ENCODE data around the gene HADHB. TPM values are rescaled to one million over a fixed set of nuclear protein-coding genes. Genes with fewer than 3 reads are reported as not detected.

Gene HADHB
- total RNA-seq, 6 donors from 2014 or later, result 67.1 to 124 (median 91.2) TPM

DNA sequence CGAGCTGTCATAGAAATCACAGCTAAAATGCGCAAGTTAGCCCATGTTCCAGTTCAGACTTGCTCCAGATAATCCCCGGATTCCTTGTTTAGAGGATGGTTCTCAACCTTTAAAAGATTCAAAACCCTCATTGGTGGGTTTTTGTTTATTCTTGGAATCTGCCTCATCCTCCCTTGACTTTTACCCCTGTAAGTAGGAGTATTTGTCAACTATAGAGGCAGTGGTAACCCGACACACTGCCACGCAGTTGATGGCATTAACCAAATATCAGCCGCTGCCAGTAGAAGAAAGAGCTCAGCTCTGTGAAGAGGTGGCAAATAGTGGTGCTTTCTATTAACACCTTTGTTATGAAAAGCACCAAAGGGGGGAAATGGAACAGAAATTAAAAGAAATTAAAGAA, 60.8 kb downstream of the HADHB start:
- WGBS, 2 donors, result 84 to 87% methylated on average over 6 of the region's 6 CpGs
- DNase-seq (no peak), ATAC-seq (ENCODE audit: low FRiP score in 2 of 2) (no peak)
- Histone ChIP-seq H3K27ac (no peak overlapping the region), H3K36me3 (no peaks in the 10 kb centered on the region), H3K9me3 (no peaks in the 10 kb centered on the region), H3K4me3 (no peak overlapping the region), H3K4me1 (peaks cover 0 to 6% (median 2%) of the 10 kb centered on the region in 4 donors), H3K27me3 (no peaks in the 10 kb centered on the region)
- no peak for TF ChIP-seq EP300 (IDR thresholded peaks at IDR 0.05)
- TF ChIP-seq POLR2AphosphoS5 (IDR thresholded peaks at IDR 0.05), result no peak
- no peak for TF ChIP-seq CTCF (IDR thresholded peaks at IDR 0.05)
- TF ChIP-seq POLR2A (IDR thresholded peaks at IDR 0.05), result no peak

DNA sequence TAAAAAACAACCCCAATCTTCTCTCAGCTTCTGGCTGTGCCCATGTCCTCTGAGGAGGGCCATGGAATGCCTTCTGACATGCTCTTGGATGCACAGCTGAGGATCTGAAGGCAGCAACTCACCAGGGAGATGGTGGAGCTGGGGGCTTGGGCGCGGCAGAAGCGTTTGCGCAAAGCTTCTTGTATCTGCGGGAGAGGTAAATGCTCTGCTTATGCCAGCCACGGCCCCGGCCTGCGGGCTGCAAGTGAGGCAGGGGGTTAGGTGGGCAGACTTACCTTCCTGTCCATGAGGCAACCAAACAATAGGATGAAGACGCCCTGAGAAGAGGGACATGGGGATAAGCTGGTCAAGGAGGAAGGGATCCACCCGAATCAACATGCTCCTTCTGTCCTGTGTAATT, 65.2 kb downstream of the HADHB start:
- Histone ChIP-seq H3K9me3 (no peaks in the 10 kb centered on the region), H3K27me3 (no peaks in the 10 kb centered on the region), H3K36me3 (no peaks in the 10 kb centered on the region), H3K27ac (no peak overlapping the region), H3K4me1 (no peaks in the 10 kb centered on the region), H3K4me3 (no peak overlapping the region)
- no peak for ATAC-seq (ENCODE audit: low FRiP score in 2 of 2)
- 84 to 91% methylated on average over 10 of the region's 10 CpGs for WGBS, 2 donors
- no peak for TF ChIP-seq EP300 (IDR thresholded peaks at IDR 0.05)
- TF ChIP-seq POLR2AphosphoS5 (IDR thresholded peaks at IDR 0.05), result no peak
- no peak for TF ChIP-seq POLR2A (IDR thresholded peaks at IDR 0.05)
- peak in 1 of 2 donors; percentile 58 for DNase-seq

DNA sequence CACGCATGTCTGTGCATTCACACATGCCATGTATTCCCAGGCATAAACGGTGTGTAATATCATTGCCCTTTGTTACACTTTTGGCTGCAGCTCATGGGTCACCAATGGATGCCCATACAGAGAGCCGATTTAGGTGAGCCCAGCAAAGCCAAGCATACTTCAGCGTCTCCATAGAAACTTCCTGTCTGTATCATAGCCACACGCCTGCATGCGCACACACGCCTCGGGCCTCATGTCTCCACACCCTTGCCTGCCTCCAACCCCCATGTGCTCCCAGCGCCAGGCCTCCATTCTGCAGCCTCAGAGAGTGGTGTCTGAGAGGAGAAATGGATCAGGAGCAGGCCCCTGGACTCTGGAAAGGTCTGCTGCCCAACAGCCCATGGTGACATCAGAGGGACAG, 67.7 kb downstream of the HADHB start:
- WGBS, 2 donors, result 82 to 90% methylated on average over 3 to 9 of the region's 9 CpGs
- Histone ChIP-seq H3K27ac (no peak overlapping the region), H3K4me3 (no peak overlapping the region), H3K4me1 (no peaks in the 10 kb centered on the region), H3K36me3 (no peaks in the 10 kb centered on the region), H3K27me3 (no peaks in the 10 kb centered on the region), H3K9me3 (no peaks in the 10 kb centered on the region)
- TF ChIP-seq CTCF (IDR thresholded peaks at IDR 0.05) (no peak), POLR2AphosphoS5 (IDR thresholded peaks at IDR 0.05) (no peak), POLR2A (IDR thresholded peaks at IDR 0.05) (no peak), EP300 (IDR thresholded peaks at IDR 0.05) (no peak)
- ATAC-seq (ENCODE audit: low FRiP score in 2 of 2), result no peak
- DNase-seq, result no peak

- ATAC-seq (ENCODE audit: low FRiP score in 2 of 2), result no peak
- Histone ChIP-seq H3K36me3 (no peaks in the 10 kb centered on the region), H3K9me3 (no peaks in the 10 kb centered on the region), H3K27me3 (no peaks in the 10 kb centered on the region), H3K4me1 (no peaks in the 10 kb centered on the region), H3K27ac (no peak overlapping the region), H3K4me3 (no peak overlapping the region)
- 95% methylated on average over 12 of the region's 12 CpGs; no CpG with 5 or more reads in 1 of the 2 donors for WGBS, 2 donors
- peak in 1 of 2 donors; percentile 66 for DNase-seq
- TF ChIP-seq CTCF (IDR thresholded peaks at IDR 0.05) (no peak), EP300 (IDR thresholded peaks at IDR 0.05) (no peak), POLR2AphosphoS5 (IDR thresholded peaks at IDR 0.05) (no peak), POLR2A (IDR thresholded peaks at IDR 0.05) (no peak)
Measured at GRCh38 chr2:26313446-26313845, 68.7 kb downstream of the HADHB start.

DNA sequence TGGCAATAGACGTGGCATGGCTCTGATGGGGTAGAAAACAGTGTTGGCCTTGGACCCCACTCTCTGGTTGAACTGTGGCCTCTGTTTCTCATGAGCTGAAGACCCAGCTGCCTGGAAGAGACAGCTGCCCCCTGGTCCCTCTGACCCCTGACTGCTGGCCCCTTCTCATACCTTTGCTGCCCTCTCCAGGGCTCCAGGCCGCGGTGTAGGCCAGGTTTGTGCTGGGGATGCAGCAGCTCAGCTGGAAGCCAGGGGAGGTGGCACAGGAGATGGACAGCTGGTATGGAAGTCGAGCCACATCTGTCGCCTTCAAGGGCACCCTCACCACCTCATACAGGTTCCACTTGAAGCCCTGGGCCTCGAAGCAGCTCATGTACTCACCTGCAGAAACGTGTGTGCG, 69.5 kb downstream of the HADHB start:
- H3K36me3 ChIP-seq, result no peaks in the 10 kb centered on the region
- H3K9me3 ChIP-seq, result no peaks in the 10 kb centered on the region
- H3K27ac ChIP-seq, result no peak overlapping the region
- H3K27me3 ChIP-seq, result no peaks in the 10 kb centered on the region
- no peak for TF ChIP-seq POLR2AphosphoS5 (IDR thresholded peaks at IDR 0.05)
- no peak for TF ChIP-seq CTCF (IDR thresholded peaks at IDR 0.05)
- no peaks in the 10 kb centered on the region for H3K4me1 ChIP-seq
- ATAC-seq (ENCODE audit: low FRiP score in 2 of 2) (no peak), DNase-seq (peak in 1 of 2 donors; percentile 43)
- H3K4me3 ChIP-seq, result no peak overlapping the region
- 64 to 76% methylated on average over 3 to 8 of the region's 8 CpGs for WGBS, 2 donors
